22Rv1 (cell line): ENCODE measurements around the gene NFKBIB.

Experiments
- ZFX ChIP-seq: fragments of 450-650 bp; IDR thresholded peaks from 2 replicates; pipeline ENCODE4 v1.6.1; 2017; ENCODE audit warnings: antibody characterized with exemption, borderline replicate concordance
- TF ChIP-seq, protein P1 (sequence below): fragments of 450-650 bp; IDR thresholded peaks from 2 replicates; pipeline ENCODE4 v1.5.1; 2017; ENCODE audit warnings: mild to moderate bottlenecking

DNA sequence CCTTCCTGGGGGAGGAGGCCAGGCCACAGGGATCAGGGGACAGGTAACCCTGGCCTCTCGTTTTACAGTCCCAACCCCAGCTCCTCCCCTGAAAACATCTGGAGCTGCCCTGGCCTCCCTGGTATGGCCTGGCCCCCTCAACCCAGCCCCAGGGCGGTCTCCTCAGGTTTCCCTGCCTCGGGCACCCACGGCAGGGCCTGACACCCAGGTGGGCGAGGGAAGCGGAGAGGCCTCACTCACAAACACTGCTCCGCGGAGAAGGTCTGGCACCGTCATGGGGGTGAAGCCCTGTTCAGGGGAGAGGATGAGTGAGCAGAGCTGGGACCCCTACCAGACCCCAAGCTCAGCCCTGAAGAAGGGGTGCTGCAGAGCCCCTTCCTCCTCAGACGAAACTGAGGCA is 18.8 kb downstream of the NFKBIB start:
- TF ChIP-seq, protein P1, sequence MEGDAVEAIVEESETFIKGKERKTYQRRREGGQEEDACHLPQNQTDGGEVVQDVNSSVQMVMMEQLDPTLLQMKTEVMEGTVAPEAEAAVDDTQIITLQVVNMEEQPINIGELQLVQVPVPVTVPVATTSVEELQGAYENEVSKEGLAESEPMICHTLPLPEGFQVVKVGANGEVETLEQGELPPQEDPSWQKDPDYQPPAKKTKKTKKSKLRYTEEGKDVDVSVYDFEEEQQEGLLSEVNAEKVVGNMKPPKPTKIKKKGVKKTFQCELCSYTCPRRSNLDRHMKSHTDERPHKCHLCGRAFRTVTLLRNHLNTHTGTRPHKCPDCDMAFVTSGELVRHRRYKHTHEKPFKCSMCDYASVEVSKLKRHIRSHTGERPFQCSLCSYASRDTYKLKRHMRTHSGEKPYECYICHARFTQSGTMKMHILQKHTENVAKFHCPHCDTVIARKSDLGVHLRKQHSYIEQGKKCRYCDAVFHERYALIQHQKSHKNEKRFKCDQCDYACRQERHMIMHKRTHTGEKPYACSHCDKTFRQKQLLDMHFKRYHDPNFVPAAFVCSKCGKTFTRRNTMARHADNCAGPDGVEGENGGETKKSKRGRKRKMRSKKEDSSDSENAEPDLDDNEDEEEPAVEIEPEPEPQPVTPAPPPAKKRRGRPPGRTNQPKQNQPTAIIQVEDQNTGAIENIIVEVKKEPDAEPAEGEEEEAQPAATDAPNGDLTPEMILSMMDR = no peak
- no peak for TF ChIP-seq ZFX
